GM18526 (cell line): ENCODE results near the gene EXOC1.

Source experiments
- POLR2A ChIP-seq: IDR thresholded peaks from 3 replicates; pipeline ENCODE4 v1.6.1; 2011; ENCODE audit not compliant: insufficient read length; ENCODE audit errors: extremely low read depth

EXOC1 gene

DNA sequence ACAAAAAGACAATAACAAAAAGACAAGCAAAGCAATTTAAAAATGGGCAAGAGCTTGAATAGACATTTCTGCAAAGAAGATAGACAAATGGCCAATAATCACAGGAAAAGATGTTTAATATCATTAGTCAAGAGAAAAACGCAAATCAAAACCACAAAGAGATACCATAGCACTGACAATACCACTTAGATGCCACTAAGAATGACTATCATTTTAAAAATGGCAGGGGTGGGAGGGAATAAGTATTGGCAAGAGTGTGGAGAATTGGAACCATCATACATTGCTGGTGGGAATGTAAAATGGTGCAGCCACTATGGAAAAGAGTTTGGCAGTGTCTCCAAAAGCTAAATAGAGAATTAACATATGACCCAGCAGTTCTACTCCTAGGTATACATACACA, 15.1 kb upstream of the EXOC1 start:
- no peak for TF ChIP-seq POLR2A

DNA sequence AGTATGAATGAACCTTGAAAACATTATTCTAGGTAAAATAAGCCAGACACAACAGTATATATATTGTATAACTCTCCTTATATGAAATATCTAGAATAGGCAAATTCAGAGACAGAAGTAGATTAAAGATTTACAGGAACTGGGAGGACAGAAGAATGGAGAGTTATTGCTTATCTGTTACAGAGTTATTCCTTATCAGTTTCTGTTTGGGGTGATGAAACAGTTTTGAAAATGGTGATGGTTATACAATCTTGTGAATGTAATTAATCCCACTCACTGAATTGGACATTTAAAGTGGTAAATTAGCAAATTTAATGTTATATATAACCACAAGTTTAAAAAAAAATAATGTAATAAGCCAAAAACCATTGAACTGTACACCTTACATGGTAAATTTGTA, 14.5 kb upstream of the EXOC1 start:
- TF ChIP-seq POLR2A: no peak

DNA sequence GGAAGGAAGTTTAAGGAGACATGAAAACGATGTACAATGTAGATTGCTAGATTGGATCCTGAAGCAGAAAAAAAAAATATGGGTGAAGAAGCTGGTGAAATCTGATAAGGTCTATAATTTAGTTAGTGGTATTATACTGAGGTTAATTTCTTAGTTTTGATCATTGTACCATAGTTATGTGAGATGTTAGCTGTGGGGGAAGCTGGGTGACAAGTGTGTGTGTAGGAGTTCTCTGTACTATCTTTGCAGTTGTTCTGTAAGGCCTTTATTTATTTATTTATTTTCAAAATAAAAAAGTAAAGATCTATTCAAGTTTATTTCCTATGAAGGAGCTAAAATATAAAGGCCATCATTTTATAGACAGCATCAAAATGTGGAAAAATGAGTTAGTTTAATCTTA, 12.5 kb upstream of the EXOC1 start:
- TF ChIP-seq POLR2A: no peak

DNA sequence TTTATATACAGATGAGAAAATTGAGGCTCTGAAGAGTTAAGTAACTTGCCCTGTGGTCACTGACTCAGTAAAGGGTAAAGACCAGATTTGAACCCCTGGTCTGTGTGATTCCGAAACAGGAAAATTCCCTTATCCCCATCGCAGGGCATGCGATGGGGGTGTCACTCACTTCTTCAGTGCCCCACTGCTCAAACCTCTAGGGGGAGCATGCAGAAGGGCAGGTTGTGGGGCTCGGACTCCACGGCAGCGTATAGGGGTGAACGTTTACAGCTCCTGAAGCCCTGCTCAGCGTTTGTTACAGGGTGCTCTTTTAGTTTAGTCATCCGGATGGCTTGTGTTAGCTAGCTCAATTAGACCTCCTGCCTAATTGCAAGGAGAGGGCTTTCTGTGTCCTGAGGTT, 3.7 kb upstream of the EXOC1 start:
- no peak for TF ChIP-seq POLR2A

DNA sequence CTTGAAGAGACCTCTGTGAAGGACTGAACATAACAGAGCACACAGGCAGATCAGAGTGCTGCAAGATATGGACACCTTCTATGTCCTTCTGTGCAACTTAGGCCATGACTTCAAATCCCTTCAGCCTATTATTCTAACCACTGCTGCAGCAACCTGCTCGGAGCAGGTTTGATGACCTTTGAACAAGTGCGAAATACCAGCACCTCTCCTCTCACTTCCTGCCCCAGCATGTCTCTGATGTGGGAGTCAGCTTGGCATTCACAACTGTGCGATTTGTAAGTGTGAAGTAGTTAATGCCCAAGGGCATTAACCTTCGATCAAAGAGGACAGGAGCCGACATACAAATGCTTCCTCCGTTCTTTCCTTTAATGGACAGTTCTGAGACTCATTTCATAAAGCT, 1.6 kb upstream of the EXOC1 start:
- no peak for TF ChIP-seq POLR2A

DNA sequence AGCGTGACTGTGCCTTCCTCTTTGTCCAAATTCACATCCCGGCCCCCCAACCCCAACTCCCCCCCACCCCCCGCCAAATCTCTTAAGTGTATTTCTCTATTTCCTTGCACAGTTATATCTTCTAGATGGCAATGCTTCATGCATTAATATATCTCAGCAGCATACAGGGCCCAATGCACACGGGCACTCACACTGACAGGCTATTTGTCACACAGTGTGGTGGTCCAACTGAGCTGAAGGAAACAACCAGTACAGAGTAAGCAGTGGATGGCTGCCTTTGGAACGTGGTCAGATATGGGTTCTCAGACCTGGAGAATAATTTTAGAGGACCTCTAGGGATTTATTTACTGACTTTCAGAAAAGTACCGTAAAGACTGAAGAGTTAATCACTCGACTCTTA, 681 bp downstream of the EXOC1 start:
- TF ChIP-seq POLR2A: no peak

DNA sequence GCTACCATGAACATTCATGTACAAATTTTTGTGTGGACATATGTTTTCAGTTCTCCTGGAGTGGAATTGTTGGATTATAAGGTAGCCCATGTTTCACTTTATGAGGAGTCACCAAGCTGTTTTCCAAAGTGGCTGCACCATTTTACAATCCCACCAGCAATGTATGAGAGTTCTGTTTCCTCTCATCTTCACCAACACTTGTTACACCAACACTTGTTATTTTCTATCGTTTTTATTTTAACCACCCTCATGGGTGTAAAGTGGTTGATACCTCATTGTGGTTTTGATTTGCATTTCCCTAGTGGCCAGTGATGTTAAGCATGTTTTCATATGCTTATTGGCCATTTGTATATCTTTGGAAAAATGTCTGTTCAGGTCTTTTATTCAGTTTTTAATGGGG, 4.1 kb downstream of the EXOC1 start:
- no peak for TF ChIP-seq POLR2A

DNA sequence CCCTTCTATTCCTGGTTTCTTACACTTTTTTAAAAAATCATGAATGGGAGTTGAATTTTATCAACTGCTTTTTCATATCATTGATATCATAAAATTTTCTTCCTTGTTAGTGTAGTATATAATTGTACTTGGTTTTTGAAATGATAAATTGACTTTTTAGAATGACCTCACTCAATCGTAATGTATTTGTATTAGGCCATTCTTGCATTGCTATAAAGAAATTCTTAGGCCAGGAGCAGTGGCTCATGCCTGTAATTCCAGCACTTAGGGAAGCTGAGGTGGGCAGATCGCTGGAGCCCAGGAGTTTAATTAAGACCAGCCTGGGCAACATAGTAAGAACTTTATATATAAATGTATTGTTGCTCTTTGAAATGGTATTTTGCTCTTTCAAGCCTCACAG, 6.3 kb downstream of the EXOC1 start:
- no peak for TF ChIP-seq POLR2A

DNA sequence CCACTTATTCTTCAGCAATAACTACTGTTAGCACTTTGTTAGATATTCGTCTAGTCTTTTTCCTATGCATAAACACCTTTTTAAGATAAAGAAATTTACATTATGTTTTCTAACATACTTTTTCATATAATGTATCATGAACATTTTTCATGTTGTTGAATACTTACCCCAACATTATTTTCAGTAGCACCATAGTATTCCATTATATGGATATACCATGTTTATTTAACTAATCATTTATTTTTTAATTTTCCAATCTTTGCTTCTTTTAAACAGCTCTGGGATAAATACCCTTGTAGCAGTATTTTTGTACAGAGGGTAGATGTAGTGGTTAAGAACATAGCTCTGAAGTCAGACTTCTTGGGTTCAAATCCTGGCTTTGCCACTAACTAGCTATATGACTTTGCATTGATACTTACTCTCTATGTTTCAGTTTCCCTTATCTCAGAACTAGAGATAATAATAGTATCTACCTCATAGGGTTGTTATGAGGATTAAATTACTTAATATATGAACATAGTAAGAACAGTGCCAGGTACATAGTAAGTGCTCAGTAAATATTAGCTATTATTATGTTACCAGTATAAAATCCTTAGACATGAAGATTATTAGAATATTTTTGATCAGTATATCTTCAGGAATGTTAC, 11.3 kb downstream of the EXOC1 start:
- no peak for TF ChIP-seq POLR2A

DNA sequence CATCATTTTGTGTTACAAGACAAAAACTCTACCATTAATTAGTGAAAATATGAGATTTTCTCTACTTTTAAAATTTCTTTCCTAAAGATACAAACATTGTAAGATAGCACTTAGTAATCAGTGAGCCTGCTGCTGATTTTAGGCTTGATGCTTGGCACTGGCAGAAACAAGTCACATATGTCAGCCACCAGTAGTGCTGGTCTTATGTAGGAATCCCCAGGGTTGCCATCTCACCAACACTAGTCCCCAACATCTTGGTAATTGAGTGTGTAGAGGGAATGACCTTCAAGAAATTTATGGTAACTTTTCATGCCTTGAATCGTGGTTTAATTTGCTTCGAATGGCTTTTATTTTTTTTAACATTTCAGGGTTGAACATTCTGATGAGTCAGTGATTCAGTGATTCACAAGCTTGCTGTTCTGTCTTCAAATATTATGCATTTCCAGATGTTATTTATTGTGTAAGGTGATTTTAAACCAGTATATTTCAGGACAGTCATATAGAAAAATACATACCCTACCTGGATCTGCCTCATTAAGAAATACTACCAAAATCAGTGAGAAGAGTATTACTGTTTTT, 11.9 kb downstream of the EXOC1 start:
- TF ChIP-seq POLR2A: no peak

DNA sequence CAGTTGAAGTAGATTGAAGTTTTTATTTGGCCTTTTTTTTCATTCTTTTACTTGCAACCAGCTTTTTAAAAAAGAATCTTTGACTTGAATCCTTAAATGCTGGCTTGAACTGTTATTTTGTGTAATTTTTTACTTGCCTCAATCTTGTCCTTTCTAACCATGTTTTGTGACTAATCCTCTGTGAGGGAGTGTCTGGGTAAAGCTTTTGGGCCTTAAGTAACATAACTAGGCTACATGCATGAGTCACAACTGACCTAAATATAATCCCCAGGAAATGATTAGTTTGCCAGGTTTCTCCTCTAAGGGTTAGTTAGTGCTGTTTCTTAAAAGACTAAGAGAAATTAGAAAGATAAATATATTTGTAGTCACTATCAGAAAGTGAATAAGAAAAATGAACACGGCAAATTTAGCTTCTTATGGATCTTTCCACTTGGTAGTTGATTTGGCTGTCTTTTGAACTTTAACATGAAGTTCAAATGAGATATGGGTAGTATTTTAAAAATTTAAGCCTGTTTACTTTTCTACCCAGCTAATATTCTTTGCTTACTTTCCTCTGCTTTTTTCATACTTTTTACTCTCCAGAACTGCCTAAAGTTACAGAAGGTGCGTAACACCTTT, 13.0 kb downstream of the EXOC1 start:
- TF ChIP-seq POLR2A: no peak

DNA sequence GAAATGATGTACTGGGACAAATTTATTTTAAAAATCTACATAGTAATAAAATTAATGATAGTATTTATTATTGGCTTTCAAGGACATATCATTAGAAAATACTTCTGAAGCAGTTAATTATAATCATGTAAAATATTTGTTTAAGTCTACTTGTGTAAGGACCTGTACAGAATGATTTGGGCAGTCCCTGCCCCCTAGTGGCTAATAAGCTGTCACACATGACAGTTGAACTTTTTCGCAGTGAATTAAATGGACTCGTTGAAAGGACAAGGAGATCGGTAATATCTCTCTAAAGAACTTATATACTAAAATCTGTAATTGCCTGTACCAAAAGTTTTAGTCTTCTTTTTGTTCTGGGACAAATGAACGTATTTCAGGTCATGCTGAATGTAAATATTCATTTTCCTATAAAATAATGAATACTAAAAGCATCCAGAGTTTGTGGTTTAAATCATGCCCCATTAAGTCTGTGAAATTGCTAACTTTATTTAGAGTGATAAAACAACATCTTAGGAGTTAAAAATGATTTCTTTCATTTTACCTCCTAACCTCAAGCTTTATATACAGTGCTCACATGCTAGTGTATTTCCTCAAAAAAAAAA, 13.6 kb downstream of the EXOC1 start:
- no peak for TF ChIP-seq POLR2A

DNA sequence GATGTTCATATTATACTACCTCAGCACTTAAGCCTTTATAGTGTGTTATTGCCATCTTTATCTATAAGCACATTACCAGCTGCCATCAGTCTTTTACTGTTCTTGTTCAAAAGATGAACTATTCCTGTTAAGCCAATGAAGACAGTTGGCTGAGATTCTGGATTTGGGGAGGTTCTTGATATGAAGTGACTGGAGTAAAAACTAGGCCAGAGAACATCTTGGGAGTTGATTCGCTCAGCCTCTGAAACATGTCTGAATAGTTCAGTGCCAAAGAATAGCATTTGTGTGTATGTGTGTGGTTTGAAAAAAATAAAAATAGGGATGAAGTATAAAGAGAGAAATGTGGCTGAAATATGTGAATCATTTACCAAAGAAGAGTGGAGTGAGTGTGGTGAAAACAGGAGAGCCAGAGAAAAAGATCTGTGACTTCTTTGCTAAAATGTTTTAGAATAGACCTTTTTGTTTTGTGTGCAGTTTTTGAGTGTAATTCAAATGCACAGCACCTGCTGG, 15.2 kb downstream of the EXOC1 start:
- no peak for TF ChIP-seq POLR2A

DNA sequence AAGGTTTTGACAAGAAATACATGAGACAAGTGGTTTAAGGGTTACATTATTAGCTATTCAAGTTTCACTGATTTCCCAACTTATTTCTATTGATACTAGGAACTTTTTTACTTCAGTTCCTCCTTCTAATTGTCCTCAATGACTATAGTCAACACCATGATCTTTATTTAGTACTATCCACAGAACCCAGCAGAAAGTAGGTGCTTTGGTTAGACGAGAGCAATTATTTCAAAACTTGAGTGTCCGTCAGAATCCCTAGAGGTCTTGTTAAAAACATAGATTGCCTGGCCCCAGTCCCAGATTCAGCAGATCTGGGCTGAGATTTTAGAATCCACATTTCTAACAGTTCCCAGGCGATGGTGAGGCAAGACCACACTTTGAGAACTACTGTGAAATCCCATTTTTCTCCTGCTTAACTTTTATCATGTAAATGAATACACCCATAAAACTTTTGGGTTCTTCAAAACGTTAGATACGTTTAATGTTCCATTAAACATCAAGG, 17.9 kb downstream of the EXOC1 start:
- no peak for TF ChIP-seq POLR2A

DNA sequence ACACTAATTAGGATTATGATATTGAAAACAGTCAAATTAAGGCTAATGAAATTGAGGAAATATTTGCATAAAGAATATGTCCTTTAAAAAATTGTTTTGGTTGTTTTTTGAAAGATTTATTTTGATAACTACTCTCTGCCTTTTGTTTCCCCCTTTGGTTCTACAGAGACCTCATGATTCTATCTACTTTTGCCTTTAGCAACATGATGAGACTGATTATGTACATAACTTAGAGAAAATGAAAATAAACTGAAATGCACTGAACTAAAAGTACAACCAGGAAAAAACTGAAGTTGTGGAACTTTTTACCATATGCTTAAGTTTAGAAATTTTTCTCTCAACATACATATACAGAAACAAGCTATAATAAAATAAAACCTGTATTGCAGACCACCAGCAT, 21.4 kb downstream of the EXOC1 start:
- TF ChIP-seq POLR2A: no peak

DNA sequence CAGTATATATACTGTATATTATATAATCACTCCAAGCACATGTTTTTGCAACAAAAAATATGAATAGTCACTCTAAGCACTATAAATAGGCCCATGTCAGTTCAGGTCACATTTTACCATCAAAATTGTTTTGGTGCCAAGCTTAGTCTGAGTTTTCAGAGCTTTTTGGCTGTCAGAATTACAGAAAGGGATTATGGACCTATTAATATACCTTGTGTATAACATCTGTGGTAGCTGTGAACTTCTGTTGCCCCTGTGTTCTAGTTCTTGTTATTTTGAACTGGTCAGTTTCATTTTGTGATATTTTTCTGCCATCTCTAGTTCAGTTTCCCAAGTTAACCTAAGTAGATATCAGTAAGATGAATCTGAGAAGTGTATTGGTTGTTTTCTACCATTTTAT, 22.9 kb downstream of the EXOC1 start:
- TF ChIP-seq POLR2A: no peak
